Activated CD8-positive, alpha-beta memory T cell treated with anti-CD3 and anti-CD28 coated beads, Interleukin-2, amount 50 U/mL, for 48 hours (primary cell): Measurements from ENCODE around the gene RAD54L.
"Not testable (repeated sequence)": the region's sequence is repeated elsewhere in the genome, so short reads cannot be mapped to it uniquely, and the experiment has no call there.

ENCODE experiments used
- DNase-seq: peaks from one replicate; pipeline ENCODE4 v3.0.0-alpha.2; 2020

Gene RAD54L

DNA sequence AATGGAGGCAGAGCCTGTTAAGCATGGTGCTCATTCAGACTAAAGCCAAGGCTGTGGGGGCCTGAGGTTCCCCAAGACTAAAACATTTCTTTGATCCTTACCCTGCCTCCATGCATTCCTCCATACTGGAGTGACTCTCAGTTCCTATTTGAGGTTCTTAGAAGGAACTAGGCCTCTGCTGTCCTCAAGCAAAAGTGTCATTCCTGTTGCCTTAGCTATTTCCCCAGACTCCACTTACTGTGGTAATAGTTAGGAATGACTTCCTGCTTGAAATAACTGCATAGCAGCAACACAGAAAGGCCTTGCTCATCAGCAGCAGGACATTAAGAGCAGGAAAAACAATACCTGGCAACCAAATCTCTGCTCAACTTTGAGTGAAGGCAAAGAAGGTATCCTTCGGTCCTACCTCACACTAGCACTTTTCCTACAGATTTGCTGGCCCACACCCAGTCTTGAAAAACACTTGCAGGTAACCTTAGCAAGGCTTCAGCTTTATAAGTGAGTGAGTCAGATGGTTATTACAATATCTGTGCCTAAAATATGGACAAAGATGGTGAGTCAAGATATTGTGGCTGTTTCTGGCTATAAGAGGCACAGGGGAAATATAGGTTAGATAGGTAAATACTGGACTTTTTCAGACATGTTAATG lies 41.0 kb downstream of the RAD54L start:
- DNase-seq = no peak

DNA sequence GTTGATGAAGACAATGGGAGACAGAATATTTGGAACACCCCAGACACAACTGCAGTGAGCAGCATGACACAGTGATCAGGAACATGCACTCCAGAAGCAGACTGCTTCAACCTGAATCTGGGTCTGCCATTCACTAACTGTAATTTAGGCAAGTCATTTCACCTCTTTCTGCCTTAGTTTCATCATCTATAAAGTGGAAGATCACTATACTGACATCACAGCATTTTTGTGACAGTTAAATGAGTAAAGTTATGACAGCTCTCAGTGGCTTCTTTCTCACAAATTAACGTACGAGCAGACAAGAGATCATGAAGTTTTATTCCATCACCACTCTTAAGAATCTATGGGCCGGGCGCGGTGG lies 41.6 kb downstream of the RAD54L start:
- DNase-seq = no peak

DNA sequence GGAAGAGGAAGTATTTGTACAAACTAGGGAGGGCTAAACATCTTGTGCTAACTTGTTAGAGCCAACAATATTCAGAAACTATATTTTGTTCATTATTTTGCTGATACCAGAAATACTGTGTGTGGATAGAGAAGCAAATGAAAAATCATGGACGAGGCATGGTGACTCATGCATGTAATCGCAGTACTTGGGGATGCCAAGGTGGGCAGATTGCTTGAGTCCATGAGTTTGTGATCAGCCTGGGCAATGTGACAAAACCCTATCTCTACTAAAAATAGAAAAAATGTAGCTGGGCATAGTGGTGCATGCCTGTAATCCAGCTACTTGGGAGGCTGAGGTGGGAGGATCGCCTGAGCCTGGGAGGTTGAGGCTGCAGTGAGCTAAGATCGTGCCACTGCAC lies 42.4 kb downstream of the RAD54L start:
- no peak for DNase-seq

- no peak for DNase-seq
These were observed 47.7 kb downstream of the RAD54L start for GRCh38 chr1:46295306-46295705.

- DNase-seq = no peak
These were observed 50.8 kb downstream of the RAD54L start for GRCh38 chr1:46298387-46298786.

- DNase-seq = no peak
These were observed 53.3 kb downstream of the RAD54L start for GRCh38 chr1:46300673-46301405.

- DNase-seq = no peak
These were observed 53.8 kb downstream of the RAD54L start for GRCh38 chr1:46301406-46301807.

DNA sequence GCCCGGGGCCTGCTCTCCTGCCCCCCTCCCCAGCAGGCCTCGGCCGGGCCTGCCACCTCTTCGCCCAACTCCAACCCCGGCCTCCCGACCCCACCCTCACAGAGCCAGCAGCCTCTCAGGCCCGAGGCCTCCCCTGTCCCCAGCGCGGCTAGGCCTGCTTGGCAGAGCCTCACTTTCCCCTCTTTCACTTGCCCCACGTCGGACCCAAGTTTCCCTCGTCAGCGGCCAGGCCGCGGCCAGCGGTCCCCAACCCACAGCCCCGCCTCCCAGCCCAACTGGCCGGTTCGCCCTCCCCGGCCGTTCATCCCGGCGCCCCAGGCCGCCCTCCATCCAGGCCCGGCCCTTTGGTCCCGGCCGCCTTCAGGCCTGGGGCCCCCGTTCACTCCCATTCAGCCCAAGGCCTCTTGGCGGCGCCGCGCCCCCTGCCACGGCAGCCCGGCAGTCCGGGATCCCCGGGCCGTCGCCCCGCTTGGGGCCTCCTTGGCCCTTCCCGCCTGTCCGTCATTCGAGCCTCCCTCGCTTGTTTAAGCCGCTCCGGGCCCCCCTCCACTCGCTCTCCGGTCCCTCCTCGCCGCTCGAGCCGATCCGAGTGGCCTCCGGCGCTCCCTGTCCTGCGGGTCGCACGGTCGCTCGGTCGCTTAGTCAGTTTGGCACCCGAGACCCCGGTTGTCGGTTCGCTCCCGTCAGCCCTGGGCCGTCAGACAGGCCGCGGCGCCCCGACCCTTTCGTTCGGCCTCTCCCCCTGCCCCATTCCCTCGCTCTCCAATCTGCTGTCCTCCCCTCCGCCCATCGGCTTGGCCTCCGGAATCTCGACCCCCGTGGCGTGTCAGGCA lies 54.5 kb downstream of the RAD54L start:
- DNase-seq = peak; percentile 82

DNA sequence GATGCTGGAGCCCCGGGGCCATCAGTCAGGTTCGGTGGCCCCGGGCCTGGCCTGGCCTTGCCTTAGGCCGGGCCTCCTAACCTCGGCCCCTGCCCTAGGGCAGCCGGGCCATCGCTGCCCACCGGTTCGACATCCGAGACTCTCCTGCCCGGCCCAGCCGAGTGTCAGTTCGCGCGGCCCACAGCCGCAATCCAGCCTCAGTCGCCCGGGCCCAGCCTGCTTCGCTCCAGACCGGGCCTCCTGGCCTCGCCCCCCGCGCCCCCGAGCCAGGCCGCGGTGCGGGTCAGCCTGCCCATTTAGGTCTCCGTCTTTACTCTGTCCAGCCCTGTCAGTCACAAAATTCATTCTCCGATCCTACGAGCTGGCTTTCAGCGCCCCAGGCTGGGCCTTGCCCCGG lies 55.1 kb downstream of the RAD54L start:
- DNase-seq = peak; percentile 76

DNA sequence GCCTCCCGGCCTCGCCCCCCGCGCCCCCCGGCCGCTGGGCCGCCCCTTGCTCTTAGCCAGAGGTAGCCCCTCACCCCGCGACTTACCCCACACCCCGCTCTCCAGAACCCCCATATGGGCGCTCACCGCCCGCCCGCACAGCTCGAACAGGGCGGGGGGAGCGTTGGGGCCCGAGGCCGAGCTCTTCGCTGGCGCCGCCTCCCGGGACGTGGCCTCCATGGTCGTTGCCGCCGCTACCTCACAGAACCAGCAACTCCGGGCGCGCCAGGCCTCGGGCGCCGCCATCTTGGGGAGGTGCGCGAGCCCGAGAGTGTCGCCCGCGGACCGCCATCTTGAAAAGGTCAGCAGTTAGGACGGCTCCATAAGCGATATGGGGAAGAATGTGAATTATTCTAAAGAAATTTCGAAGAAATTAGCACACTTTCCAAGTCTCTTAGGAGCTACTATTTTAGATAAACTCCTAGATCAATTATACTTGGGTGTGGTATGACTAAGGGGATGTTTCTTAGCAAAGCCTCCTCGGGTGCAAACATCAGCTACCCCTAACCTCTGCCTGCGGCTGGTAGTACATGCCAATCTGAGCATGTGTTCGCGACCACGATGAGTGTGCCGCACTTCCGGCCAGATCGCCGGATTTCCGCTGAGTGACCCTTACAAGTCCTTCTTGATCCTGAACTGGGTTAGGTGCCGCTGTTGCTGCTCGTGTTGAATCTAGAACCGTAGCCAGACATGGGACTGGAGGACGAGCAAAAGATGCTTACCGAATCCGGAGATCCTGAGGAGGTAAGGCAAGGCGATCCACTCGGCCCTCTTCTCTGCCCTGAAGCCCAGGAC lies 55.7 kb downstream of the RAD54L start, which contains the start of the genes LRRC41 and UQCRH:
Gene LRRC41, minus strand, starts transcription at position 579 of the 834 bp plus-strand sequence. Its CDS starts 294 bp downstream, at position 285.
Gene UQCRH, plus strand, starts transcription at position 661 of the 834 bp plus-strand sequence. Its CDS starts 69 bp downstream, at position 730.
- DNase-seq = peak; percentile 95

- DNase-seq = no peak
These were observed 56.3 kb downstream of the RAD54L start for GRCh38 chr1:46303872-46304326.

- no peak for DNase-seq
These were observed 58.6 kb downstream of the RAD54L start for GRCh38 chr1:46306159-46306530.

GRCh38 chr1:46309401-46310159 lies 62.0 kb downstream of the RAD54L start:
- DNase-seq = no peak

- no peak for DNase-seq
These were observed 62.8 kb downstream of the RAD54L start for GRCh38 chr1:46310321-46310720.

- no peak for DNase-seq
These were observed 68.3 kb downstream of the RAD54L start for GRCh38 chr1:46315669-46316403.

- DNase-seq = no peak
These were observed 69.8 kb downstream of the RAD54L start for GRCh38 chr1:46317323-46317722.

GRCh38 chr1:46319301-46319700 lies 71.7 kb downstream of the RAD54L start:
- DNase-seq = not testable (repeated sequence)

DNA sequence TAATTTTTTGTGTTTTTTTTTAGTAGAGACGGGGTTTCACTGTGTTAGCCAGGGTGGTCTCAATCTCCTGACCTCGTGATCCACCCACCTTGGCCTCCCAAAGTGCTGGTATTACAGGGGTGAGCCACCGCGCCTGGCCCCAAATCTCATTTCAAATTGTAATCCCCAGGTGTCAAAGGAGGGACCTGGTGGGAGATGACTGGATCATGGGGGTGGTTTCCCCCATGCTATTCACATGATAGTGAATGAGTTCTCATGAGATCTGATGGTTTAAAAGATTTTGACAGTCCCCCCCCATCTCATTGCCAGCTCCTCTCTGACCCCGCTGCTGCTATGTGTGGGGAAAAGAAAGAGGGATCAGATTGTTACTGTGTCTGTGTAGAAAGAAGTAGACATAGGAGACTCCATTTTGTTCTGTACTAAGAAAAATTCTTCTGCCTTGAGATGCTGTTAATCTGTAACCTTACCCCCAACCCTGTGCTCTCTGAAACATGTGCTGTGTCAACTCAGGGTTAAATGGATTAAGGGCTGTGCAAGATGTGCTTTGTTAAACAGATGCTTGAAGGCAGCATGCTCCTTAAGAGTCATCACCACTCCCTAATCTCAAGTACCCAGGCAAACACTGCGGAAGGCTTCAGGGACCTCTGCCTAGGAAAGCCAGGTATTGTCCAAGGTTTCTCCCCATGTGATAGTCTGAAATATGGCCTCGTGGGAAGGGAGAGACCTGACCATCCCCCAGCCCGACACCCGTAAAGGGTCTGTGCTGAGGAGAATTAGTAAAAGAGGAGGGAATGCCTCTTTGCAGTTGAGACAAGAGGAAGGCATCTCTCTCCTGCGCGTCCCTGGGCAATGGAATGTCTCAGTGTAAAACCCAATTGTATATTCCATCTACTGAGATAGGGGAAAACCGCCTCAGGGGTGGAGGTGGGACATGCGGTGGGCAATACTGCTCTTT lies 72.7 kb downstream of the RAD54L start:
- not testable (repeated sequence) for DNase-seq

- DNase-seq = not testable (repeated sequence)
These were observed 74.6 kb downstream of the RAD54L start for GRCh38 chr1:46322191-46322590.
